ENCODE data around the gene DLEU7. TPM values are rescaled to one million over a fixed set of nuclear protein-coding genes. Genes with fewer than 3 reads are reported as not detected.

The DLEU7 gene
- total RNA-seq, 1 donor from 2014 or later: not detected

DNA sequence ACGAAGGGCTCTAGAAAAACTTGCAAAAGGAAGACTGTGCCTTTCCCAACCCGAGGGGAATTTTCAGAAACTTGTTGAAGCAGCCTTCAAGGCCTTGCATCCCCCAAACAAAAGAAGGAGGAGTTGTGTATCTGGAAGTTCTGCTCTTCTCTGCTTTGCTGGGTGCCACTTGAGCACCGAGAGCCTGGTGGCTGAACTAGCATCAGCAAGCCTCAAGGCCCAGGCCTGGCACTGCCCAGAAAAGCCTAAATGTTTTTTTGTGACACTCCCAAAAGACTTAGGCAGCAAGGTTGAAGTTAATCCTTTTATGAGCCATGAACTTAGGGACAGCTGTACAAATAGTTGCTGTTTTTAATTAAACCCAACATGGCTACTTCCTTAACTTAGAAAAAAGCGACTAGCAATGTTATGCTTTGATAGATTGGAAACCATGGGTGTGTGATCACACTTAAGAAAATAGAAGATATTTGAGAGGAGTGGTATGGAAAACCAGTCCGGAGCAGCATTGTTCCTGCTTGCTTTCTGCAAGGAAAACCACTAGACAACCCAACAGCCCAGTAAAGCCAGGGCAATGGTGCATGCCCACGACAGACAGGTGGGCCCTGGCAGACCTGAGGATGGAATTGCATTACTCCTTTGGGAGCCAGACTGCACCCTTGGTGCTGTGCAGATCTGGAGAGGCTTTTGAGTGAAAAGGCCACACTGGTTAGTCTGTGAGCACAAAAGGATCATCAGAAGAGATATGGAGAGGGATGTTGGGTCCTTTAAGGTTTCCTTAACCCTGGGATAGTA, 788 bp upstream of the DLEU7 start:
- no peak for DNase-seq (ENCODE audit: extremely low read depth, low read depth, low spot score)

- no peak for DNase-seq (ENCODE audit: extremely low read depth, low read depth, low spot score)
Observed at GRCh38 chr13:50842990-50843256, 569 bp downstream of the DLEU7 start.

GRCh38 chr13:50842251-50842989, 1.1 kb downstream of the DLEU7 start:
- DNase-seq (ENCODE audit: extremely low read depth, low read depth, low spot score): no peak

DNA sequence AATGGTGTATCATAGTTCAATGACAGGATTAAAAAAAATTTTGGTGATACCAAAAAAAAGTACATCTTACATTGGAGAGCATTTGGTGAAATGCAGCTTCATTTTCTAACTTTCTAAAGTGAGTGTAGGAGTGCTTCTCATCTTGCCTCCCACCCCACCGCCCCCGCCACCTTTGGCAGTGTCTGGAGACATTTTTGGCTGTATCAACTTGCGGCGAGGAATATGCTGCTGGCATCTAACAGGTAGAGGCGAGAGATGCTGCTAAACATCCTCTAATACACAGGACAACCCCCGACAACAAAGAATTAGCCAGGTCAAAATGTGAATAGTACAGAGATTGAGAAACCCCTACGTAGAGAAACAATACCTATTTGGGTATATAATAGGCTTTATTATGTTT, 1.7 kb downstream of the DLEU7 start:
- DNase-seq (ENCODE audit: extremely low read depth, low read depth, low spot score): no peak

GRCh38 chr13:50840284-50840683, 3.2 kb downstream of the DLEU7 start:
- no peak for DNase-seq (ENCODE audit: extremely low read depth, low read depth, low spot score)

DNA sequence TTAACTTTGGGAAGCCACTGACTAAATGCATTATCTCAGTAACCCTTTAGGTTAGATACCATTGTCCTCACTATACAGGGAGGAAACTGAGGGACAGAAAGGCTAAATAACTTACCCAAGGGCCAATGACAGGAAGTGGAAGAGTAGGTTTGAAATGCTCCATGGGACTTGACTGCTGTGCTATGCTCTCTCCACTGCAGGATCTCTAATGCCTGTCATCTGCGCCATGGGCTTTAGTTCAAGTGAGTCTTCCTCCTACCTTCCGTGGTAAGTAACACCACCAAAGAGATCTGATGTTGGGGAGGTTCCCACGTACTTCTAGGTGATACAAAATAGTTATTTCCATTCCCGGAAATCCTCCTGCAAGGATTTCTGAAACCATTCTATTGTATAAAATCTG, 3.7 kb downstream of the DLEU7 start:
- no peak for DNase-seq (ENCODE audit: extremely low read depth, low read depth, low spot score)

- DNase-seq (ENCODE audit: extremely low read depth, low read depth, low spot score): no peak
Observed at GRCh38 chr13:50838701-50839100, 4.8 kb downstream of the DLEU7 start.

DNA sequence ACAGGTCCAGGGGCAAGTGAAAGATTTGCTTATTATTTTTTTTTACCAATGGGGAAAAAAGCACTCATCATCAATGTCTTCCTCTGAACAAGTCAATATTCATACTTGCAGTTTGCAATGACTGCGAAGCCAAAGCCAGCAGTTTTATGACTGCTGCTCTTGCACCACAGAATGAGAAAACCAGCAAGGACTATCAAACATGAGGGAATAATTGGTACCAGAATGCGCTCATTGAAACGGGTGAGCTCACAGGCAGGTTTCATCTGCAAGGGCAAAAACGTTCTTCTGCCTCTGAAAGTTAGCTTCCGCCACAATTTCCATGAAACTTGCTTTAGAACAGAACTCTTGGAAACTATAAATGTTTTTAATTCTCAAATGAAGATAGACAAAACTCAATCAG, 5.5 kb downstream of the DLEU7 start:
- no peak for DNase-seq (ENCODE audit: extremely low read depth, low read depth, low spot score)

GRCh38 chr13:50831512-50831911, 12.0 kb downstream of the DLEU7 start:
- no peak for DNase-seq (ENCODE audit: extremely low read depth, low read depth, low spot score)

DNA sequence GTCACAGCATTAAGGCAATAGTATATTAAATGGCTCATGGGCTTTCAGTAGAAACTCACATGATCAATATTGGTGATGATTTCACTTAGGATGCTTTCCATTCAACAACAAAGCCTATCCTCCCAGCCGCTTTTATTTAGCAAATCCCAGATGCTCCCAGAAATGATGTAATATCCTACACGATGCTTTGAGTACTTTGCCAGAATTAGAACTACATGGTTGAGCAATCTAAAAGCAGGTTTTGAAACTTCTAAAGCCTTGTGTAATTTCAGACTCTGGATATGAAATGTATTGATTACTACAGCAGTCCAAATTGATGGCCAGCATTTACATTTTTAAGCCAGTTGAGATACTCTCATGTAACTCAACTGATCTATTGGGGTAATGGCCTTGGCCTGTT, 13.6 kb downstream of the DLEU7 start:
- DNase-seq (ENCODE audit: extremely low read depth, low read depth, low spot score): no peak

- no peak for DNase-seq (ENCODE audit: extremely low read depth, low read depth, low spot score)
Observed at GRCh38 chr13:50829226-50829625, 14.3 kb downstream of the DLEU7 start.

DNA sequence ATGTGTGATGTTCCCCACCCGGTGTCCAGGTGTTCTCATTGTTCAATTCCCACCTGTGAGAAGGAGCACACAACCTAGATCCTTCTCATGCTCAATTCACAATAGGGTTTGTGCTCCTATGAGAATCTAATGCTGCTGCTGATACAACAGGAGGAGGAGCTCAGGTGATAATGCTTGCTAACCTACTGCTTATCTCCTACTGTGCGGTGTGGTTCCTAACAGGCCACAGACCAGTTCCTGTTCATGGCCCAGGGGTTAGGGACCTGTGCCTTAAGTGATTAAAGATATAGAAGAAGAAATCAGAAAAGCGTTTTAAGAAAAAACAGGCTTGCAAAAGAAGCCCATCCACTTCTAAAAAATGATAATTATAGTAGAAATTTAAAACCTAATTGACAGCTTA, 17.5 kb downstream of the DLEU7 start:
- DNase-seq (ENCODE audit: extremely low read depth, low read depth, low spot score): no peak

- no peak for DNase-seq (ENCODE audit: extremely low read depth, low read depth, low spot score)
Observed at GRCh38 chr13:50812242-50812641, 31.2 kb downstream of the DLEU7 start.

GRCh38 chr13:50810998-50811397, 32.5 kb downstream of the DLEU7 start:
- DNase-seq (ENCODE audit: extremely low read depth, low read depth, low spot score): no peak

- no peak for DNase-seq (ENCODE audit: extremely low read depth, low read depth, low spot score)
Observed at GRCh38 chr13:50810468-50810867, 33.0 kb downstream of the DLEU7 start.

- DNase-seq (ENCODE audit: extremely low read depth, low read depth, low spot score): no peak
Observed at GRCh38 chr13:50809133-50810090, 34.1 kb downstream of the DLEU7 start.

GRCh38 chr13:50805805-50806204, 37.7 kb downstream of the DLEU7 start:
- peak; percentile 4 for DNase-seq (ENCODE audit: extremely low read depth, low read depth, low spot score)

- DNase-seq (ENCODE audit: extremely low read depth, low read depth, low spot score): peak; percentile 52
Observed at GRCh38 chr13:50801087-50801931, 42.2 kb downstream of the DLEU7 start.

GRCh38 chr13:50800091-50800739, 43.3 kb downstream of the DLEU7 start:
- DNase-seq (ENCODE audit: extremely low read depth, low read depth, low spot score): no peak

- no peak for DNase-seq (ENCODE audit: extremely low read depth, low read depth, low spot score)
Observed at GRCh38 chr13:50798923-50799322, 44.6 kb downstream of the DLEU7 start.
